Fibroblast of pulmonary artery (primary cell): ENCODE data around the gene FGF8.

ENCODE experiments used
- DNase-seq: peaks from one replicate; pipeline ENCODE4 v3.0.0-alpha.2; 2010; ENCODE audit warnings: low read depth
- H3K4me3 ChIP-seq: replicated peaks from 2 replicates; pipeline ENCODE4 v1.5.1; 2011; ENCODE audit warnings: low read depth, mild to moderate bottlenecking, control low read depth, low read length, moderate library complexity
- TF ChIP-seq, protein P1 (sequence below): IDR thresholded peaks from 2 replicates; pipeline ENCODE4 v1.5.1; 2011; ENCODE audit warnings: mild to moderate bottlenecking, control low read depth, low read length, inconsistent platforms; ENCODE audit errors: missing control alignments

FGF8 gene

DNA sequence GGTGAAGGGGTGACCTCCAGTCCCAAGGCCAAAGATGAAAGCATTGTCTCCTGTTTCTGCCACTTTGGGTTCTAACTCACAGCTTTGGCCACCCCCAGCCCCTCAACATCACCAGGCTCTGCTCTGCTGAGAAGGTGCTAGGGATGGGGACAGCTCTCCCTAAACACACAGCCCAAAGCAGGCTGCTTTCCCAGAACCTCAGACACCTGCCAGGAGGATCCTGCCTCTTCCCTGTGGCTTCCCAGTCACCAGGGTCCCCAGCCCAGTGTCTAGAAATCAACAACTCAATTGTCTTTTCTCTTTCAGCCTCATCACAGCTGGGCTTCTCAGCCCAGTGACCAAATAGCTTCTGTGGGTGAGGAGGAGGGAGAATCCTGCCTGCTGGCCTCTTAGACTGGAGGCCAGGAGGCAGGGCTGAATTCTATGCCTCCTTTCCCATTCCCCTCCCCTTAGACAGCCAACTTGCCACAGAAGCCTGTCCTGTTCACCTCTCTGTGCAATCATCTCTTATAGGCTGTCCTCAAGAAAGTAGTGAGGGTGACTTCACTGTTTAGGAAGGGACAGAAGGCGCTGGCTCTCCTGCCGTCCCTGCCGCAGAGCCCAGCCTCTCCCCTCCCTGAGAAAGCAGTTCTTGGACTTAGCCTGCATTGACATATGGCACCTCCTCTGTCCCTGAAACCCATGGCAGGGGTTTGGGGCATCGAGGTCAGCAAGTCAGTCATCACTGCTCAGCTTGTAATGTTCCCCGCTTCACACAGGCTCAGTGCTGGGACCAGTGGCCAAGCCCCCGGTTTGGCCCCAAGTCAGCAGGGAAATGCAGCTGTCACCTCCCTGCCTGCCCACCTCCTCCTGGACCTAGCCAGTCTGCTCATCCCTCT lies 3.7 kb downstream of the FGF8 start:
- DNase-seq: no peak
- TF ChIP-seq, protein P1, sequence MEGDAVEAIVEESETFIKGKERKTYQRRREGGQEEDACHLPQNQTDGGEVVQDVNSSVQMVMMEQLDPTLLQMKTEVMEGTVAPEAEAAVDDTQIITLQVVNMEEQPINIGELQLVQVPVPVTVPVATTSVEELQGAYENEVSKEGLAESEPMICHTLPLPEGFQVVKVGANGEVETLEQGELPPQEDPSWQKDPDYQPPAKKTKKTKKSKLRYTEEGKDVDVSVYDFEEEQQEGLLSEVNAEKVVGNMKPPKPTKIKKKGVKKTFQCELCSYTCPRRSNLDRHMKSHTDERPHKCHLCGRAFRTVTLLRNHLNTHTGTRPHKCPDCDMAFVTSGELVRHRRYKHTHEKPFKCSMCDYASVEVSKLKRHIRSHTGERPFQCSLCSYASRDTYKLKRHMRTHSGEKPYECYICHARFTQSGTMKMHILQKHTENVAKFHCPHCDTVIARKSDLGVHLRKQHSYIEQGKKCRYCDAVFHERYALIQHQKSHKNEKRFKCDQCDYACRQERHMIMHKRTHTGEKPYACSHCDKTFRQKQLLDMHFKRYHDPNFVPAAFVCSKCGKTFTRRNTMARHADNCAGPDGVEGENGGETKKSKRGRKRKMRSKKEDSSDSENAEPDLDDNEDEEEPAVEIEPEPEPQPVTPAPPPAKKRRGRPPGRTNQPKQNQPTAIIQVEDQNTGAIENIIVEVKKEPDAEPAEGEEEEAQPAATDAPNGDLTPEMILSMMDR: no peak
- H3K4me3 ChIP-seq: no peak overlapping the region

- TF ChIP-seq, protein P1: no peak
- no peak for DNase-seq
- H3K4me3 ChIP-seq: no peak overlapping the region
Observed at GRCh38 chr10:101771380-101771779, 4.5 kb downstream of the FGF8 start.

DNA sequence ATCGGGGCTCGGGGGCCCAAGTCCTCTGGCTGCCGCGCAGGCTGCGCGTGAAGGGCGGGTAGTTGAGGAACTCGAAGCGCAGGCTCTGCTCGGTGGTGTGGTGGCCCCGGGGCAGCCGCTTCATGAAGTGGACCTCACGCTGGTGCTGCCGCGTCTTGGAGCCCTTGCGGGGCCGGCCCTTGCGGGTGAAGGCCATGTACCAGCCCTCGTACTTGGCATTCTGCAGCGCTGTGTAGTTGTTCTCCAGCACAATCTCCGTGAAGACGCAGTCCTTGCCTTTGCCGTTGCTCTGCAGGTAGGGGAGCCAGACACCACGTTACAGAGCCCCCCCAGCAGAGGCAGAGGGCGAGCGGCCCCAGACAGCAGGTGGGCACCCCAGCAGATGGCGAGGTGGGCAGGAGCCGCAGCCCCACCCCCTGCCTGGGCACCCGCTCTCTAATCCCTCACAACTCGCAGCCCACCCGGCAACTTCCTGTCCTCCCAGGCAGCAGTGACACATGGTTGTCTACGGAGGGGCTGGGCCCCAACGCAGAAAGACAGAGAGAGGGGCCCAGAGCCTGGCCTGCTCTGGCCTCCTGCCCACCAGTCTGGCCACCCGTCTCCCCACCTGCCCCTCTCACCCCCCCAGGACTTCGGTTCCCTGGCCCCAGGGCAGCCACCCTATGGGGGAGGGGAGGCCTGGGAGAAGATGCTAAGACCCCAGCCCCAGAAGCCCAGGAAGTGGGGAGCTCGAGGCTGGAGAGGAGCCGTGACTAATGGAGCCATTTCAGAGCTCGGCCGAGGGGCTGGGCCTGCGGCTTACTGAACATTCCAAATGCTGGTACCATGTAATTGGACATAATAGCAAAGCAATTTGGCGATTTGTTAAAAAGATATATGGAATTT lies 5.3 kb downstream of the FGF8 start:
- TF ChIP-seq, protein P1: no peak
- H3K4me3 ChIP-seq: no peak overlapping the region
- no peak for DNase-seq

GRCh38 chr10:101769541-101770180 lies 6.3 kb downstream of the FGF8 start:
- H3K4me3 ChIP-seq: no peak overlapping the region
- TF ChIP-seq, protein P1: no peak
- no peak for DNase-seq

- no peak overlapping the region for H3K4me3 ChIP-seq
- no peak for DNase-seq
- TF ChIP-seq, protein P1: no peak
Observed at GRCh38 chr10:101768791-101769170, 7.1 kb downstream of the FGF8 start.

DNA sequence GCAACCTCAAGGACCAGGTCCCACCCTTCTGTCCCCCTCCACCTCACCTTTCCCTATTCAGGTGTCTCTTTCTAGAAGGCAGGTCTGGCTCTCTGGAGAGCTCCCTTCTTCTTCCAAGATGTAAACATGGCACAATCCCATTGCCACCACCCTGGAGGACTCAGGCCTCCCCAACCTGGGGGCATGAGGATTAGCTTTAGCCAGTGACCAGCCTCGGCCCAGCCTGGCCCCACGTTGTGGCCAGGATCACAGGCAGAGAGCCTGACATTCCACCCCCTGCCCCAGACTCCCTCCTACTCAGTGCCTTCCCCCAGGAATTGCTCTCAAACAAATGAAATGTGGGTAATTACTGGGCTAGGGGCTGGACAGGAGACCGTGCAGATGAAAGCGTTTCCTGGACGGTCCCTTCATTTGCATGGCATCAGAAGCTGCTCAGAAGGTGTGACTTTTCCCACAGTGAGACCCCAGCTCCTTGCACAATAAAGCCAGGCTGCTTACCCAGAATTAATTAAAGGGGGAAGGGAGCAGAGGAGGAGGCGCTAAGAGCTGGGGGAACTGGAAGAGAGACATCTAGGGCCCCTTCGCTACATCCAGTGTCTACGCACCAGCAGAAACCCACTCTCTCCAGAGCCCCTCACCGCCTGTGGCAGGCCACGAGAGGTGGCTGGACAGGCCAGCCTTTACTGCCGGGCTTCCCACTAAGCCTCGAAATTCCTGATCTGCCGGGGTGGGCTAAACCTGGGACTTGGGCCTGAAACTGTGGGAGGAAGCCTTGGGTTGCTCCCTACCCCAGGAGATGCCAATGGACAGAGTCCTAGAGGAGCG lies 7.7 kb downstream of the FGF8 start:
- H3K4me3 ChIP-seq: no peak overlapping the region
- TF ChIP-seq, protein P1: no peak
- no peak for DNase-seq
